ENCODE results near the gene TTLL5. TPM values are rescaled to one million over a fixed set of nuclear protein-coding genes. Genes with fewer than 3 reads are reported as not detected.

Gene TTLL5
- total RNA-seq, 1 experiment from 2014 or later = 28.2 TPM

DNA sequence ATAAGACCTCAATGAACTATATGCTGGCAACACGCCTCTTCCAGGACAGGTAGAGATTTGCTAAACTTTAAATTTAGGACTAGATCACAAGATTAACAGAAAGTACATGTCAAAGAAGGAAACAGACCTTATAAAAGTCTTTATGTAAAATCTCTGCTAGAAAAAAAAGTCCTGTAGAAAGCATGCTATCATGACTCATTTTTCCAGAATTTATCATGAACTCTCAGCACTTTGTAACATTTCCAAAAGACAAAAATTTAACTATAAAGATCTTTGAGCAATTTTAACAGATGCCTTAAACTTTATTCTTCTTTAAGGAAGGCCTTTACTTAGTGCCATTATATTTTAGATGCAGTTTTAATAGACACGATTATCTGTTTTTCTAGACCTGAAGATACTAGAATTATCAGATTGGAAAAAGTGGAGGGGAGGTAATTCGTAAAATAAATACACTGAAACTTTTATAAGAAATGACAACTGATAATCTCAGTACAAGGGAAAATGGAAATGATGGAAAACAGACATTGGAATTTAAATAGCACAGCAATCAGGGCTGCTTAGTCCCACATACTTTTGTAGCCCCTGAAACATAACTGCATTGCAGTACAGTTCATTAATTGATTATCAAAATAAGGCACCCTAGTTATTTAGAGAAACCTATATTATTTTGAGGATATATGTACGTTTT, 92.0 kb downstream of the TTLL5 start:
- Histone ChIP-seq H3K4me1 (no peaks in the 10 kb centered on the region), H3K27ac (no peak overlapping the region), H3K27me3 (no peaks in the 10 kb centered on the region), H3K4me3 (no peak overlapping the region), H3K9me3 (replicated peaks) (no peaks in the 10 kb centered on the region), H3K36me3 (0 out of 2 replicates have a peak, but pooled peaks cover 14% of the 10 kb centered on the region)
- DNase-seq = no peak

DNA sequence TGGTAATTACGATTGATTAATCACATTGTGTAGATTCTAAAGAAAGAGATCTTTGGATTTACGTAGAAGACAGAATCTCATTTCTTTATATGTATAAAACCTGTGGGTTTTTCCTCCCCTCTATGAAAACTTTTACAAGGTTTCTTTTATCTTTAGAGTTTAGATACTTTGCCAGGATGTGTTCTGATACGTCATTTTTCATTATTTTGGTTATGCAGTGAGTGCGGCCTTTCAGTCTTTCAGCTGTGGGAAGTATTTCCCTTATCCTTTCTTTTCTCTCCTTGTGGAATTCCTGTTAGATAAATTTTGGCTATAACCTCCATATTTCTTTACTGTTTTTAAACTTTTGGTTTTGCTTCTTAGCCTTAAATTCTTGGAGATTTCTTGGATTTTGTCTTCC, 92.7 kb downstream of the TTLL5 start:
- DNase-seq = no peak
- H3K9me3 ChIP-seq (replicated peaks) = no peaks in the 10 kb centered on the region
- no peaks in the 10 kb centered on the region for H3K27me3 ChIP-seq
- 0 out of 2 replicates have a peak, but pooled peaks cover 12% of the 10 kb centered on the region for H3K36me3 ChIP-seq
- H3K4me1 ChIP-seq = no peaks in the 10 kb centered on the region
- H3K27ac ChIP-seq = no peak overlapping the region
- H3K4me3 ChIP-seq = no peak overlapping the region

DNA sequence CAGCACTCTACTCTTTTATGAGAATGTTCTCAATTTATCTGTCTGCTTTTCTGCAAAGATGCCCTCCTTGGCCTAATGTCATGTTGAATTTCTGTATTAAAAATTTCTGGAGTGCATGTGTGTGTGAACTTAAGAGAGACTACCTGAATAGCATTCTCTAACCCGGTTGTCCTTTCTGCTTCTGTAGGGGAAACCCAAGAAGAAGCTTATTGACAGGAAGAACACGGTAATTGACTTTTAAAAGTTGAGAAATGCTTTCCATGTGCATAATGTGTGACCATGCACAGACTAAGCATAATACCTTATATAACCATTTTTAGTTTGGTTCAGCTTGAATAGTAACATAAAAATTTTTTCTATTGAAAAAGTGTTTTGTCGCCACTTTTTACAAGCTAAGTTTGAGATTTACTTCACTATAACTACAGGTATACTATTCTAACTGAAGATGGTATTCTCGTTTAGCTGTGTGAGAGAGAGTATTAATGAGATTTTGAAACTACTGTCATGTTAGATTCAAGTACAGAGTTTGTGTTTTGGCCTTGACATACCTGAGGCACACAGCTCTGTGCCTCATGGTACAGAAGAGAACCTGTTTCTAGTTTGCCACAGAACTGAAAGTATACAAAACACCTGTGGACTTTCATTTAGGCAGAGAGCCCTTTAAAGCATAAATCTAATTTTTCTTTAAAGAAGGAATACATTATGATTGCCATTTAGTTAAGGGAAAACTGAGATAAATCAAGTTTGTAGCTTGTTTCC, 96.8 kb downstream of the TTLL5 start:
- Histone ChIP-seq H3K36me3 (peaks cover 14% of the 10 kb centered on the region; the same call in 1 of the 2 replicates), H3K4me3 (no peak overlapping the region), H3K4me1 (no peaks in the 10 kb centered on the region)

DNA sequence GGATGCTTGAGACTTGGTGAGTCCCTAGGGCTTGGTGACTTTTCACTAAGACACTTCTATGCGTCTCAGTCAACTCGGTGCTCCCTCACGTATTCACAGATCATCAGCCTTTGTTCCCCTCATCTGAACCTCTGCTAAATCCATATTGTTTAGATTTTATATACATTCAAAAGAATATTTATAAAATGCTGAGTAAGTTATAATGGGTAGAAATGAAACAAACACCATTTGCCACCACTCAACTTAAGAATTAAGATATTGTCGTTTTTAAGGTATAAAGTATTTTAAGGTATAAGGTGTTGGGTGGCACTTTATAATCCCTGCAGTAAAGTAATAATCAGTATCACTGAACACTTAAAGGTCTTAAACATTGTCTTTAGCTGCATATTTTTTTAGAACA, 103.0 kb downstream of the TTLL5 start:
- H3K27ac ChIP-seq = no peak overlapping the region
- DNase-seq = no peak

More for the DNA sequence above, 96.8 kb downstream of the TTLL5 start:
- no peaks in the 10 kb centered on the region for H3K9me3 ChIP-seq (replicated peaks)
- no peak overlapping the region for H3K27ac ChIP-seq
- no peak for DNase-seq
- no peaks in the 10 kb centered on the region for H3K27me3 ChIP-seq

DNA sequence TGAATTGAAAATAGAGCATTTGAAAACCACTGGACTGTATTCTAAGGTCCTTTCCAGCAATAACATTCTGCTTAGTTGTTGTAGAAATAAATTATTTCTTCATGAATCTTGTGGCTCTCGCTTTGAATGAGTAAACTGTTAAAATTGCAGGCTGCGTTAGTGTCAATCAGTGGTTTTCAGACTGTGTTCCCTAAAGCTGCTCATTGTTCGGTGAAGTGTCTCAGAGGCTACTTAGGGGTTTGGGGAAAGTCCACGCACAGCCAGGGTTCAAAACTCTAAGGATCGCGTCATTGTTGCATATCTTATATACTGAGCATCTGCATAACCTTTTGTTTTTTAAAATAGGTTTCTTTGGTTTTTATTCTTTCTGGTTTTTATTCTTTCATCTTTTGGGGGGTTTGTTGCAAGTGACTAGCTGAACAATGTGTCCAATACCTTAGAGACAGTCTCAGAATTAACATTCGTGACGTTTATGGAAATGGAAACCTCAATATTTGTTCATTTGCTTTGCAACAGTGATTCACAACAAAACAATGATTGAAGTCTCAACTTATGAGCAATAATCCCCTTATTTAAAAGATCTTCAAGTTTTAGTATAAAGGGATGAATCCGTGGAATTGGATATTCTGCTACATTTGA, 108.1 kb downstream of the TTLL5 start:
- Histone ChIP-seq H3K9me3 (replicated peaks) (no peaks in the 10 kb centered on the region), H3K36me3 (peaks cover 12% of the 10 kb centered on the region), H3K27ac (no peak overlapping the region), H3K27me3 (no peaks in the 10 kb centered on the region), H3K4me1 (no peaks in the 10 kb centered on the region), H3K4me3 (no peak overlapping the region)
- no peak for DNase-seq

More for the DNA sequence above, 103.0 kb downstream of the TTLL5 start:
- Histone ChIP-seq H3K4me3 (no peak overlapping the region), H3K4me1 (no peaks in the 10 kb centered on the region), H3K36me3 (peaks cover 21% of the 10 kb centered on the region), H3K9me3 (replicated peaks) (no peaks in the 10 kb centered on the region), H3K27me3 (no peaks in the 10 kb centered on the region)

DNA sequence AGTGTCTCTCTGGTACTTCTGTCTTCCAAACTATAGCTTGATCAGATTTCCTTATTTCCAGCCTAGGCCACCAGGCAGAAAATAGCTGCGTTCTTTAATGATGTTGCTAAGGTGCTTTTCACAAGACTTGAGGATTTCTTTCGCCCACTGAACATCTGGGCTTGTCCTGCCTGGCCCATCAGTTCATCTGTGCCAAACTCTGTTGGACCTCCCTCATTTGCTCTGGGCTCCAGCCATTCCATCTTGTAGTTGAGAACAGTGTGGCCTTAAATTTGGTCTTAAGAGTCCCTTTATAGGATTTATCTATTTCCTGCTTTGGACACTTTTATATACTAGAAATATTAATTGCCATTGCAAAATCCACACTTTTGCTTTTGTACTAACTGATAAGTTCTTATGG, 109.6 kb downstream of the TTLL5 start:
- Histone ChIP-seq H3K27ac (no peak overlapping the region), H3K4me1 (no peaks in the 10 kb centered on the region), H3K36me3 (peaks cover 12% of the 10 kb centered on the region), H3K27me3 (no peaks in the 10 kb centered on the region), H3K4me3 (no peak overlapping the region), H3K9me3 (replicated peaks) (no peaks in the 10 kb centered on the region)
- DNase-seq = no peak

DNA sequence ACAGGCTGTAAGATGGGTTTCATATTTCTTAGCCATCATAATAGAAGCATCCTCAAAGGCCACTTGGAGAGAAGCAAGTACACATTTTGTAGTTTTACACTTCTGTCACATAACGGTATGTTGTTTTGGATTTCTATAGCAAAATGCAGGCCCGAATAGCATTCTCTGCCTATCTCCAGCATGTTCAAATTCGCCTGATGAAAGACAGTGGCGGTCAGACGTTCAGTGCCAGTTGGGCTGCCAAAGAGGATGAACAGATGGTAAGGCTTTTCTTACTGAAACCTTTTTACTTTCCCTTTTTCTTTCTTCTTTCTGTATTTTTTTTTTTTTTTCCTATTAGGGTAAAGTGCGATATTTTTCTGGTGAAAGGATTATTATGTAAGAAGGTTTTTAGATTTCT, 110.5 kb downstream of the TTLL5 start:
- Histone ChIP-seq H3K4me3 (no peak overlapping the region), H3K27ac (no peak overlapping the region), H3K9me3 (replicated peaks) (no peaks in the 10 kb centered on the region), H3K36me3 (peaks cover 14% of the 10 kb centered on the region), H3K27me3 (no peaks in the 10 kb centered on the region), H3K4me1 (no peaks in the 10 kb centered on the region)
- DNase-seq = no peak

DNA sequence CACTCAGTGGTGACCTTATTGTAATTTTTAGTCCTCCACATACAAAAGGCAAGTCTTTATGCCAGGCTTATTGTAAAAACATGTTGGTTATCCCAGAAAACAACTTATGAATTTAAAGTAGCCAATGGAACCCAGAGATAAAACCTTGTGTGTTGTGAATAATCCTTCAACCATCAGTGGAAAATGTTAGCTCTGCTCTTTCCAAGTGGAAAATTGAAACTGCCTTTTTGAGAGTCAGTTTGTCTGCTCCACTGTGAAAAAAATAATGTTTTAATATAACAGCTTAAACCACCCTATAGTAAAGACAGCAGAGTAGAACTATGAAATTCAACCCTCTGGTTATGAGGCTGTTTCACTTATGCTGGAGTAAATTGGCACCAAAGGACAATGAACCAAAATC, 112.0 kb downstream of the TTLL5 start:
- DNase-seq = no peak
- no peaks in the 10 kb centered on the region for H3K4me1 ChIP-seq
- peaks cover 13% of the 10 kb centered on the region for H3K36me3 ChIP-seq
- H3K4me3 ChIP-seq = no peak overlapping the region
- H3K27ac ChIP-seq = no peak overlapping the region
- no peaks in the 10 kb centered on the region for H3K27me3 ChIP-seq
- H3K9me3 ChIP-seq (replicated peaks) = no peaks in the 10 kb centered on the region

DNA sequence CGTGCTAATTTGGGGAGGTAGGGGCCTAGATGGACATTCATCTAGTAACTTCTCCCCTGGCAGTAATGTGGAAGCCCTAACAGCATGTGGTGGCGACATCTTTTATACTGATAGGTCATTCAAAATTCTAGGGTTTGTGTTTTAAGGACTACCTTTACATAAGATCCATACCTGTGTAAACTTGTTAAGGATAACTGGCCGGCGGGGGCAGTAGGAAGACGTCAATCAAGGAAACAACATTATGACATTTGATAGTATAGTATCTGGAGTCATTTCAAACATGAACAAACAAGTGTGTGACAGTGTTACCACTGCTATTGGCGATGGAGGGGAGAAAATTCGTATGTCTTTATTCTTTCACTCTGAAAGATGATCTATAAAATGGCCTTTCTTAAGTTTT, 120.0 kb downstream of the TTLL5 start:
- Histone ChIP-seq H3K9me3 (replicated peaks) (no peaks in the 10 kb centered on the region), H3K27me3 (no peaks in the 10 kb centered on the region), H3K4me1 (no peaks in the 10 kb centered on the region), H3K27ac (no peak overlapping the region), H3K36me3 (peaks cover 20% of the 10 kb centered on the region), H3K4me3 (no peak overlapping the region)
- DNase-seq = no peak

DNA sequence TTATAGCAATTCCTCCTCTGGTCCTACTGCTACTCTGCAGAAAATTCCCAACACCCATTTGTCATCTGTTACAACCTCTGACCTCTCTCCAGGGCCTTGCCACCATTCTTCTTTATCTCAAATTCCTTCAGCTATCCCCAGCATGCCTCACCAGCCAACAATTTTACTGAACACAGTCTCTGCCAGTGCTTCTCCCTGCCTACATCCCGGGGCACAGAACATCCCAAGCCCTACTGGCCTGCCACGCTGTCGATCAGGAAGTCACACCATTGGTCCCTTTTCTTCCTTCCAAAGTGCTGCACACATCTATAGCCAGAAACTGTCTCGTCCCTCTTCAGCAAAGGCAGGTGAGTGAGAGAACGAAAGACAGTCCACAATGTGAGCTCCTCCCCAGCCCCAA, 122.1 kb downstream of the TTLL5 start:
- Histone ChIP-seq H3K27me3 (no peaks in the 10 kb centered on the region), H3K9me3 (replicated peaks) (no peaks in the 10 kb centered on the region), H3K4me1 (no peaks in the 10 kb centered on the region), H3K36me3 (peaks cover 23% of the 10 kb centered on the region), H3K4me3 (no peak overlapping the region), H3K27ac (no peak overlapping the region)
- no peak for DNase-seq

DNA sequence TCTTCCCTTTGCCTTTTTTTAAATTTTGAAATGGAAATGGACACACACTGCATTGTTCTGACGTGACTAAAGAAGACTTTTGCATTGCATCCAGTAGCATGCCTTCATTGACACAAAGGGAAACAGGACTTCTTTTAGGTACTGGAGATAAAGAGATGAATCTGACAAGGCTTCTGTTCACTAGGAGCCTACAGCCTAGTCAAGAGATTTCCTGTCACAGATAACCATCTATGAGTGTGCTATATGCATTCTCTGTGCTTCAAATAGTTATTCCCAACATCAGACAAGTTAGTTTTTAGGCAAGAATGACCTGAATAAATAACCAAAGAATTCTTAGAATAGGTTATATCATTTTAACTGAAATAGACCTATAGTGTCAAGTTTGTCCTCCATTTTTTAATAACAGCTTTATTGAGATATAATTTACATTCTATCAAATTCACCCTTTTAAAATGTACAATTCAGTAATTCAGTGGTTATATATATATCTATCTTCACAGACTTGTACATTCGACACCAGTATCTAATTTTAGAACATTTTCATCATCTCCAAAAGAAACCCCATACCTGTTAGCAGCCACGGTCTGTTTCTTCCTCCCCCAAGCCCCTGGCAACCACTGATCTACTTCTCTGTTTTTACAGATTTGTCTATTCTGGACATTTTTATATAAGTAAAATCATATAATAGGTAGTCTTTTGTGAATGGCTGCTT, 122.7 kb downstream of the TTLL5 start:
- no peak overlapping the region for H3K4me3 ChIP-seq
- no peaks in the 10 kb centered on the region for H3K27me3 ChIP-seq
- no peak for DNase-seq
- H3K27ac ChIP-seq = no peak overlapping the region
- peaks cover 23% of the 10 kb centered on the region for H3K36me3 ChIP-seq
- H3K9me3 ChIP-seq (replicated peaks) = no peaks in the 10 kb centered on the region
- no peaks in the 10 kb centered on the region for H3K4me1 ChIP-seq

DNA sequence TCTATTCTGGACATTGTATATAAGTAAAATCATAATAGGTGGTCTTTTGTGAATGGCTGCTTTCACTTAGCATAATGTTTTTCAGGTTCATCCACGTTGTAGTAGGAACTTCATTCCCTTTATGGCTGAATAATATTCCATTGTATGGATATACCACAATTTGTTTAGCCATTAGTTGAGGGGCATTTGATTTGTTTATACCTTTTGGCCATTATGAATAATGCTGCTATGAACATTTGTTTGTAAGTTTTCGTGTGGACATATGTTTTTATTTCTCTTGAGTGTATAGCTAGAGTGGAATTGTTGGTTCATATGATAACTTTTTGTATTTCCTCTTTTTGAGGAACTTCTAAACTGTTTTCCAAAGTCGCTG, 123.3 kb downstream of the TTLL5 start:
- H3K4me3 ChIP-seq = no peak overlapping the region
- H3K36me3 ChIP-seq = peaks cover 23% of the 10 kb centered on the region
- H3K4me1 ChIP-seq = no peaks in the 10 kb centered on the region
- no peaks in the 10 kb centered on the region for H3K27me3 ChIP-seq
- no peak for DNase-seq
- H3K9me3 ChIP-seq (replicated peaks) = no peaks in the 10 kb centered on the region
- no peak overlapping the region for H3K27ac ChIP-seq

DNA sequence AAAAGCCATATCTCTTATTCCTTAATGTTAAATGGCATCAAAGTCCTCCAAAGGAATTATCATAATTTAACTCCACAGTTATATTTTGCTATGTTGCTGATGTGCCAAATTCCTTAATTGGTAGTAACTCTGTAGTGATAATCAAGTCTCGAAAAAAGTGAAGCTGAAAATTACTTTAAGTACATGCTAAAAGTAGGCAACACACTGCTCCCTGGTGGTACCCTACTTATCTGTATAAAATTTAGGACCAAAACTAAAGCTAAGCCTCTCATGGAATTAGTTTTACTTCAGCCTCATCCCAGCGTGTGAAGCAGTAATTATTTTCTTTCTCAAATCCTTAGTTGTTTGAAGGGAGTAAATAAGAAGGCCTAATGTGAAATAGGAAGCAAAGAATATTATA, 132.8 kb downstream of the TTLL5 start:
- no peaks in the 10 kb centered on the region for H3K36me3 ChIP-seq
- no peak overlapping the region for H3K27ac ChIP-seq
- H3K9me3 ChIP-seq (replicated peaks) = no peaks in the 10 kb centered on the region
- no peaks in the 10 kb centered on the region for H3K27me3 ChIP-seq
- H3K4me3 ChIP-seq = no peak overlapping the region
- H3K4me1 ChIP-seq = no peaks in the 10 kb centered on the region
- DNase-seq = no peak

DNA sequence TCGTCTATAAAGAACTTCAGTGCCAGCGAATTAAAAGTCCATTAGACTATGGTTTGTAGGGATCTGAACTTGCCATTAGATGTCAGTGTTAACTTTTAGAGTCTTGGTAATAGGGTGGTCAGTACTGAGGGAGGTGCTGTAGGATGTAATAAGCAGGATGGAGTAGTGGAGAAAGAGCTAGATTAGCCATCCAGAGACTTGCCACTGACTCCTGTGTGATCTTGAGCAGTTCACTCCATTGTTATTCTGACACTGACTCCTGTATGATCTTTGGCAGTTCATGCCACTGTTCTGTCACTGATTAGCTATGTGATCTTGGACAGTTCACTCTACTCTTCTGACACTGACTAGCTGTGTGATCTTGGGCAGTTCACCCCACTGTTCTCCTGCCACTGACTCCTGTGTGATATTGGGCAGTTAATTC, 133.6 kb downstream of the TTLL5 start:
- Histone ChIP-seq H3K27ac (no peak overlapping the region), H3K27me3 (no peaks in the 10 kb centered on the region), H3K4me1 (no peaks in the 10 kb centered on the region), H3K4me3 (no peak overlapping the region), H3K36me3 (no peaks in the 10 kb centered on the region), H3K9me3 (replicated peaks) (no peaks in the 10 kb centered on the region)
- peak in 1 of 2 experiments; percentile 35 for DNase-seq

DNA sequence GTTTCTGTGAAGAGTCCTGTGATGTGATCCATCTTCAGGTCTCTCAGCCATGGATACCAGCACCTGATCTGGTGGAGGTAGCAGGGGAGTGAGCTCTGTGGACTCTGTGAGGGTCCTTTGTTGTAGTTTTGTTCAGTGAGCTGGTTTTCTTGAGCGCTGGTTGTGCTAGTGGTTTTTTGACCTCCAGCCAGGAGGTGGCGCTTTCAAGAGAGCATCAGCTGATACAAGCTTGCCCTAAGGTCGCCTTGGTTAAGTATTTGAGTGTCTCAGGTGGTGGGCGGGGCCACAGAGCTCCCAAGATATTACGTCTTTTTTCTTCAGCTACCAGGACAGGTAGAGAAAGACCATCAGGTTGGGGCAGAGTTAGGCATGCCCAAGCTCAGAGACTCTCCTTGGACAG, 139.7 kb downstream of the TTLL5 start:
- no peaks in the 10 kb centered on the region for H3K9me3 ChIP-seq (replicated peaks)
- no peak overlapping the region for H3K4me3 ChIP-seq
- no peak for DNase-seq
- H3K27ac ChIP-seq = no peak overlapping the region
- peaks cover 3% of the 10 kb centered on the region for H3K36me3 ChIP-seq
- no peaks in the 10 kb centered on the region for H3K27me3 ChIP-seq
- H3K4me1 ChIP-seq = peaks cover 3% of the 10 kb centered on the region; the same call in 1 of the 2 replicates
